NCI-H1105 treated with DMSO at 0.1 percent for 48 hours (cell line): ENCODE data around the gene KPNA1.
"Not testable (repeated sequence)": the region's sequence is repeated elsewhere in the genome, so short reads cannot be mapped to it uniquely, and the experiment has no call there.

Source experiments
- DNase-seq: peaks from one replicate; lab custom pipeline; 2025; lab: John Stamatoyannopoulos, UW

Gene KPNA1

GRCh38 chr3:122519693-122520092, 5.0 kb upstream of the KPNA1 start:
- DNase-seq = no peak

DNA sequence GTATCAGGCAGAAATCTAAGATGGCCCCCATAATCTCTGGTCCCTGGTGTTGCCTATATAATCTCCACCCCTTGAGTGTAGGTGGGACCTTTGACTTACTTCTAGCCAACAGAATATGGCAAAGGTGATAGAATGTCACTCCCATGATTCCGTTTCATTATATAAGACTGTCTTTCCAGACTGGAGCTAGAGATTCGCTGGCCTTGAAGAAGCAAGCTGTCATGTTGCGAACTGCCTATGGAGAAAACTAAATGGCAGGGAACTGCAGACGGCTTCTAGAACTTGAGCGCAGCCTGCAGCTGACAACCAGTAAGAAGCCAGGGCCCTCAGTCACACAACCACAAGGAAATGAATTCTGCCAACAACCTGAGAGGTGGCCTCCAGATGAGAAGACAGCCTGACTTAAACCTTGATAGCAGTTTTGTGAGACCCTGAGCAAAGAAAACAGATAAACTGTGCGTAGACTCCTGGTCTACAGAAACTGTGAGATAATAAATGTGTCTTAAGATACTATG, 2.2 kb upstream of the KPNA1 start:
- no peak for DNase-seq

- no peak for DNase-seq
Observed at GRCh38 chr3:122515870-122516269, 1.1 kb upstream of the KPNA1 start.

GRCh38 chr3:122515020-122515468, 305 bp upstream of the KPNA1 start:
- no peak for DNase-seq

DNA sequence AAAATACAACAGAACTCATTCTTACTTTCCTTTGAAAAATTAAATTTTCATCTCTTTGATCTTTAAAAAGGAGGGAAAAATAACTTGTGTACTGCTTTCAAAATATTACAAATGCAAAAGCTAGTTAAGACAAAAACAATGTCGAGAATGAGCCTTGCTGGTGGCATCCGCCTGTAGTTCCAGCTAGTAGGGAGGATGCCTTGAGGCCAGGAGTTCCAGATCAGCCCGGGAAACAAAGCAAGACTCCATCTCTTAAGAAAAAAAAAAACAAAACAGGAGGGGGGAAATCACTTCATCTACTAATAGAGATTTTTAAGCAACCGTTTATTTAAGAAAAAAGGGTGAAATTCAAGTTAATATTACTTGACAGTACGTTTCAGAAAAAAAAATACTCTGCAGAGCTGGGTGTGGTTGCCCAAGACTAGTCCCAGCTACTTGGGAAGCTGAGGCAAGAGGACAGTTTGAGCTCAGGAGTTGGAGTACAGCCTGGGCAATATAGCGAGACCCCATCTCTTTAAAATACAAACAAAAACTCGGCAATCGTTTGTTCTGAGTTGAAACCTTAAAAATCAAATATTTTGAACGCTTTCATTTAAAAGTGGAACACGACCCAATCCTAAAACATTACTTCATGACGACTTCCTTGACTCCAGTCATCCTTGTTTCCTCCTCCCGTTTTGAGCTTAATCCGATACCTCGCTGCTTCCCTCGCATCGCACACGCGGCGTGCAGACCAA, 1.2 kb downstream of the KPNA1 start:
- DNase-seq = no peak

DNA sequence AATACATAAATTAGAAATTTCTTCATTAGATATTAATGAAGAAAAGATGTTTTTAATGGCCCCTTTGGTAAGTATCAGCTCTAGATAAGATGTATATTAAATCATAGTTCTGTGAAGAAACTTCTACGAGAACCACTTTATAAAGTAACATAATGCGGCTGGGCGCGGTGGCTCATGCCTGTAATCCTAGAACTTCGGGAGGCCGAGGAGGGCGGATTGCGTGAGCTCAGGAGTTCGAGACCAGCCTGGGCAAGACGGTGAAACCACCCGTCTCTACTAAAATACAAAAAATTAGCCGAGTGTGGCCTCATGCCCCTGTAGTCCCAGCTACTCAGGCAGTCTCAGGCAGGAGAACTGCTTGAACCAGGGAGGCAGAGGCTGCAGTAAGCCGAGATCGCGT, 2.5 kb downstream of the KPNA1 start:
- no peak for DNase-seq

DNA sequence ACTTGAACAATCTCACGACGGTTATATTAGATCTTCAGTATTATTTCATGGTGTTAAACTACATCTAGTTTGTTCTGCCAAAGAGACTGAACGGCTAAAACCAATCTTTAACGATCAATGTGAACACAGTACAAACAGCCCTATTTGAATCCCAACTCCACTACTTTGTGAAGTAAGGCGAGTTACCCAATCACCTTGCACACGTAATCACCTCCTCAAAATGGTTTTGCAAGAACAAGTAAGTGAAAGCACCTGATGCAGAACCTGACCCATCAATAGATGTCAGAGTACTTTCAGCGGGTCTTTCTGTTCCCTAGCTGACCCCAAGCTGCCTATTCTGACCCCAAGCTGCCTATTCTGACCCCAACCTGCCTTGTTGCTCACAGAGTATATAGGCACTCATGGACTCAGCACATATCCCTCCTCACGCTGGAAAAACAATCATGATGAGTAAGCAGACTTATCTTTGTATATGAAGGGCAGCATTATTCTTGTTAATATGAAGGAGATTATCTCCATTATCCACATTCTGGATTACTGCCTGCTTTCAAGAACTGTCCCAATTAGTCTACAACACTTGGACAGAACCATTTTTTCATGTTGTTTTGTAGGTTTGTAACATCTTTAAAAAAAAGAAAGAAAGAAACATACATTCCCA, 3.7 kb downstream of the KPNA1 start:
- DNase-seq = no peak

DNA sequence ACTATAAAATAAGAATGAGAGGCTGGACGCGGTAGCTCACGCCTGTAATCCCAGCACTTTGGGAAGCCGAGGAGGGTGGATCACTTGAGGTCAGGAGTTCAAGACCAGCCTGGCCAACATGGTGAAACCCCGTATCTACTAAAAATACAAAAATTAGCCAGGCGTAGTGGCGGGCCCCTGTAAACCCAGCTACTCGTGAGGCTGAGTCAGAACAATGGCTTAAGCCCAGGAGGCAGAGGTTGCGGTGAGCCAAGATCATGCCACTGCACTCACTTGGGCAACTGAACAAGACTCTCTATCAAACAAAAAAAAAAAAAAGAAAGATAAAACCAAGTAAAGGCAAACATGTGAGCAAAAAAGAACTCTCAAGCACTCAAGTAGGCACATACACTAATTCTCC, 5.8 kb downstream of the KPNA1 start:
- not testable (repeated sequence) for DNase-seq

DNA sequence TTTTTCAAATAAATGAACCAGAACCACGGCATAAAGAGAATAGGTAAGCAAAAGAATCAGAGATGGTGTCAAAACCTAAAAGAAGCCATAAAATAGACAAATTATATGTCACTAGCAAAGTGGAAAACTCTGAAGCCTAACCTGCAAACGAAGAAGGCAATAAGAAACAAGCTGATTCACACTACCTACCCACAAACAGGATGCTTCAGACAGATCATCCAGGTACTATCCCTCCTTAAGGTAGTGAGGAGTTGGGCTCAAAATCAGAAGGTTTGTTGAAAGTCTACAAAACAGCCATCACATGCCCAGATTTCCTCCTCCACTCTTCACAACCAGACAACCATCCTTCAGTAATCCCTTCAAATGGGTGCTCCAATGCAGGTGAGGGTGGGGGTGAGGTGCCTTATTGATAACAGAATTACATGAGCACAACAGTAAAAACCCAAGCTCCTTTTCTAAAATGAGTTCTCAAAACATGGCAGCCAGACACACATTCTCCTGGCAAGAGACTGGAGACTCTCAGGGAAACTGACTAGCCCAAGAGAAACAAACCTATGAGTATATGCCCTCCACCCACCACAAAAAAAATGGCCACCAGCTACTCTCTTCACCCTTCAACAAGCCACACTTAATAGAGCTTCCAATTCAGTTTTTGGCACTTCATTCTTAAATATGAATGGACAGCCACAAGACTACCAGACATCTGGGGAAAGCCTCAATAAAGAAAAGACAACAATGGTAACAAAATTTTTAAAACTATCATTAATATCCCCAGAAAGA, 6.4 kb downstream of the KPNA1 start:
- DNase-seq = no peak

- no peak for DNase-seq
Observed at GRCh38 chr3:122506450-122506849, 8.3 kb downstream of the KPNA1 start.

GRCh38 chr3:122505676-122506075, 9.1 kb downstream of the KPNA1 start:
- no peak for DNase-seq

DNA sequence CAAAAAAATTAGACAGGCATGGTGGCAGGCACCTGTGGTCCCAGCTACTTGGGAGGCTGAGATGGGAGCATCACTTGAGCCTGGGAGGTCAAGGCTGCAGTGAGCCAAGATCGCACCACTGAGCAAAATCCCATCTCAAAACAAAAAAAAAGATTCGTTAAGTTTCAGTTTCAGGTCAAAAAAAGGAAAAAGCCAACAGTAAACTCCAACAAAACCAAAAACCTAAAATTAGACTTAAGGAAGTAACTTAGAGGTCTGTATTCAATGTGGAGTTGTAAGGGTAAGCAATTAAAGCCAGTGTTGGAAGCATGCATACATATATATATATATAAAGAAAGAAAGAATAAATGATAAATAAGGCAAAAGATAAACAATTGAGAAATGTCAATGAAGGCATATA, 11.8 kb downstream of the KPNA1 start:
- no peak for DNase-seq

GRCh38 chr3:122502139-122502538, 12.6 kb downstream of the KPNA1 start:
- DNase-seq = no peak

GRCh38 chr3:122500964-122501363, 13.8 kb downstream of the KPNA1 start:
- DNase-seq = not testable (repeated sequence)

DNA sequence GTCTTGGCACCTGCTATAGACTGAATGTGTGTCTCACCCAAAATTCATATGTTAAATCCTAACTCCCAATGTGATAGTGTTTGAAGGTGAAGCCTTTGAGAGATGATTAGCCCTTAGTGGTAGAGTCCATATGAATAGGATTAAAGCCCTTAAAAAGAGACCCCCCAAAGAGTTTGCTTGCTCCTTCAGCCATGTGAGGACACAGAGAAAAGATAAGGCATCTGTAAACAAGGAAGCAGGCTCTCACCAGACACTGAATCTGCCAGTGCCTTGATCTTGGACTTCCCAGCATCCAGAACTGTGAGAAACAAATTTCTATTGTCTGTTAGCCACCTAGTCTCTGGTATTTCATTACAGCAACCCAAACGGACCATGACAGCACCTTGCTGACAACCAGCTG, 16.6 kb downstream of the KPNA1 start:
- no peak for DNase-seq

GRCh38 chr3:122497425-122497824, 17.3 kb downstream of the KPNA1 start:
- DNase-seq = no peak

- DNase-seq = no peak
Observed at GRCh38 chr3:122496508-122496907, 18.2 kb downstream of the KPNA1 start.

GRCh38 chr3:122493296-122493695, 21.4 kb downstream of the KPNA1 start:
- no peak for DNase-seq

GRCh38 chr3:122488262-122488973, 26.3 kb downstream of the KPNA1 start:
- DNase-seq = no peak

DNA sequence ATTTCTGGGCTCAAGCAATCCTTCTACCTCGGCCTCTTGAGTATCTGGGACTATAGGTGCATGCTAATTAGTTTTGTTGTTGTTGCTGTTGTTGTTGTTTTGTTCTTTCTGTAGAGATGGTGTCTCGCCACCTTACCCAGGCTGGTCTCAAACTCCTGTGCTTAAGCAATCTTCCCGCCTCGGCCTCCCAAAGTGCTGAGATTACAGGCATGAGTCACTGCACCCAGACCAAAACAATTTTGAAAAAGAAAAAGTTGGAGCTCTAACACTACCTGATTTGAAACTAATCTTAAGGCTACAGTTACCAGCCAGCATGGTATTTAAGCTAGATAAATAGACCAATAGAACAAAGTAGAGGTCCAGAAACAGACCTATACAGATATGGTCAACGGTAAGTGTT, 29.8 kb downstream of the KPNA1 start:
- DNase-seq = no peak

GRCh38 chr3:122481390-122481789, 33.3 kb downstream of the KPNA1 start:
- DNase-seq = no peak

DNA sequence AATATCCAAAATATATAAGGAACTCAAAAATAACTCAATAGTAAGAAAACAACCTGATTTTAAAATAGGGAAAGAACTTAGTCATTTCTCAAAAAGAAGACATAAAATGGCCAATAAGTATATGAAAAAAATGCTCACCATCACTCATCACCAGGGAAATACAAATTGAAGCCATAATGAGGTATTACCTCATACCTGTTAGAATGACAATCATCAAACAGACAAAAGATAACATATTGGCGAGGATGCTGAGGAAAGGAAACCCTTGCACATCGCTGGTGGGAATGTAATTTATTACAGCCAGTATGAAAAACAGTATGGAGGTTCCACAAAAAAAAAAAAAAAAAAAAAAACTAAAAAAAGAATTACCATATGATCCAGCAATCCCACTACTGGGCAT, 38.2 kb downstream of the KPNA1 start:
- no peak for DNase-seq
